Measurements from ENCODE around the gene MBOAT1.

The MBOAT1 gene

GRCh38 chr6:20085817-20086216 lies 126.5 kb downstream of the MBOAT1 start:
- Mint-ChIP-seq H3K27me3 (peaks cover 2% of the 10 kb centered on the region), H3K4me3 (no peak overlapping the region), H3K36me3 (no peaks in the 10 kb centered on the region), H3K27ac (no peak overlapping the region), H3K9me3 (peaks cover 6% of the 10 kb centered on the region), H3K4me1 (no peaks in the 10 kb centered on the region)
- DNase-seq (ENCODE audit: low spot score in 2 of 2) (no peak), ATAC-seq (ENCODE audit: low read depth) (no peak)

- Mint-ChIP-seq H3K4me1 (no peaks in the 10 kb centered on the region), H3K27me3 (peaks cover 2% of the 10 kb centered on the region), H3K36me3 (no peaks in the 10 kb centered on the region), H3K27ac (no peak overlapping the region), H3K9me3 (peaks cover 9% of the 10 kb centered on the region), H3K4me3 (no peak overlapping the region)
- ATAC-seq (ENCODE audit: low read depth) (no peak), DNase-seq (ENCODE audit: low spot score in 2 of 2) (no peak)
These were observed 127.9 kb downstream of the MBOAT1 start for GRCh38 chr6:20084411-20084810.

- H3K9me3 Mint-ChIP-seq, result peaks cover 12% of the 10 kb centered on the region
- no peak for ATAC-seq (ENCODE audit: low read depth)
- H3K27ac Mint-ChIP-seq, result no peak overlapping the region
- no peaks in the 10 kb centered on the region for H3K36me3 Mint-ChIP-seq
- no peaks in the 10 kb centered on the region for H3K27me3 Mint-ChIP-seq
- no peak overlapping the region for H3K4me3 Mint-ChIP-seq
- no peaks in the 10 kb centered on the region for H3K4me1 Mint-ChIP-seq
- no peak for DNase-seq (ENCODE audit: low spot score in 2 of 2)
These were observed 140.3 kb downstream of the MBOAT1 start for GRCh38 chr6:20071998-20072397.

- no peak for DNase-seq (ENCODE audit: low spot score in 2 of 2)
- Mint-ChIP-seq H3K4me3 (no peak overlapping the region), H3K4me1 (no peaks in the 10 kb centered on the region), H3K36me3 (no peaks in the 10 kb centered on the region), H3K27ac (no peak overlapping the region), H3K27me3 (no peaks in the 10 kb centered on the region), H3K9me3 (peaks cover 5% of the 10 kb centered on the region)
- no peak for ATAC-seq (ENCODE audit: low read depth)
These were observed 142.2 kb downstream of the MBOAT1 start for GRCh38 chr6:20070047-20070446.

GRCh38 chr6:20069021-20069522 lies 143.2 kb downstream of the MBOAT1 start:
- Mint-ChIP-seq H3K27me3 (no peaks in the 10 kb centered on the region), H3K4me3 (no peak overlapping the region), H3K9me3 (peaks cover 5% of the 10 kb centered on the region), H3K27ac (no peak overlapping the region), H3K4me1 (no peaks in the 10 kb centered on the region), H3K36me3 (no peaks in the 10 kb centered on the region)
- ATAC-seq (ENCODE audit: low read depth) (no peak), DNase-seq (ENCODE audit: low spot score in 2 of 2) (no peak)

GRCh38 chr6:20068421-20068988 lies 143.8 kb downstream of the MBOAT1 start:
- Mint-ChIP-seq H3K4me3 (no peak overlapping the region), H3K9me3 (peaks cover 5% of the 10 kb centered on the region), H3K27me3 (no peaks in the 10 kb centered on the region), H3K27ac (no peak overlapping the region), H3K4me1 (no peaks in the 10 kb centered on the region), H3K36me3 (no peaks in the 10 kb centered on the region)
- no peak for DNase-seq (ENCODE audit: low spot score in 2 of 2)
- ATAC-seq (ENCODE audit: low read depth), result no peak

- DNase-seq (ENCODE audit: low spot score in 2 of 2) (no peak), ATAC-seq (ENCODE audit: low read depth) (no peak)
- Mint-ChIP-seq H3K36me3 (no peaks in the 10 kb centered on the region), H3K9me3 (peaks cover 2% of the 10 kb centered on the region), H3K27me3 (no peaks in the 10 kb centered on the region), H3K4me1 (no peaks in the 10 kb centered on the region), H3K4me3 (no peak overlapping the region), H3K27ac (no peak overlapping the region)
These were observed 150.3 kb downstream of the MBOAT1 start for GRCh38 chr6:20061952-20062351.

- no peaks in the 10 kb centered on the region for H3K4me1 Mint-ChIP-seq
- H3K27ac Mint-ChIP-seq, result no peak overlapping the region
- H3K4me3 Mint-ChIP-seq, result no peak overlapping the region
- no peaks in the 10 kb centered on the region for H3K27me3 Mint-ChIP-seq
- peaks cover 2% of the 10 kb centered on the region for H3K9me3 Mint-ChIP-seq
- DNase-seq (ENCODE audit: low spot score in 2 of 2) (no peak), ATAC-seq (ENCODE audit: low read depth) (no peak)
- H3K36me3 Mint-ChIP-seq, result no peaks in the 10 kb centered on the region
These were observed 152.0 kb downstream of the MBOAT1 start for GRCh38 chr6:20060252-20060651.

- peaks cover 2% of the 10 kb centered on the region for H3K9me3 Mint-ChIP-seq
- H3K27ac Mint-ChIP-seq, result no peak overlapping the region
- no peak for ATAC-seq (ENCODE audit: low read depth)
- no peaks in the 10 kb centered on the region for H3K4me1 Mint-ChIP-seq
- H3K36me3 Mint-ChIP-seq, result no peaks in the 10 kb centered on the region
- peaks cover 3% of the 10 kb centered on the region for H3K27me3 Mint-ChIP-seq
- no peak overlapping the region for H3K4me3 Mint-ChIP-seq
- DNase-seq (ENCODE audit: low spot score in 2 of 2), result no peak
These were observed 153.4 kb downstream of the MBOAT1 start for GRCh38 chr6:20058912-20059311.

GRCh38 chr6:20058121-20058905 lies 154.0 kb downstream of the MBOAT1 start:
- H3K27ac Mint-ChIP-seq, result no peak overlapping the region
- no peaks in the 10 kb centered on the region for H3K4me1 Mint-ChIP-seq
- DNase-seq (ENCODE audit: low spot score in 2 of 2), result no peak

GRCh38 chr6:20056350-20056992 lies 155.8 kb downstream of the MBOAT1 start:
- no peak for ATAC-seq (ENCODE audit: low read depth)
- Mint-ChIP-seq H3K27ac (no peak overlapping the region), H3K4me1 (no peaks in the 10 kb centered on the region), H3K4me3 (no peak overlapping the region), H3K36me3 (no peaks in the 10 kb centered on the region), H3K27me3 (peaks cover 3% of the 10 kb centered on the region), H3K9me3 (peaks cover 2% of the 10 kb centered on the region)
- no peak for DNase-seq (ENCODE audit: low spot score in 2 of 2)

More at GRCh38 chr6:20058121-20058905, 154.0 kb downstream of the MBOAT1 start:
- Mint-ChIP-seq H3K27me3 (peaks cover 3% of the 10 kb centered on the region), H3K9me3 (peaks cover 2% of the 10 kb centered on the region), H3K36me3 (no peaks in the 10 kb centered on the region), H3K4me3 (no peak overlapping the region)
- ATAC-seq (ENCODE audit: low read depth), result no peak

- H3K36me3 Mint-ChIP-seq, result no peaks in the 10 kb centered on the region
These were observed 156.4 kb downstream of the MBOAT1 start for GRCh38 chr6:20055916-20056315.

More at GRCh38 chr6:20055916-20056315, 156.4 kb downstream of the MBOAT1 start:
- DNase-seq (ENCODE audit: low spot score in 2 of 2) (no peak), ATAC-seq (ENCODE audit: low read depth) (no peak)
- H3K9me3 Mint-ChIP-seq, result peaks cover 2% of the 10 kb centered on the region
- peaks cover 3% of the 10 kb centered on the region for H3K27me3 Mint-ChIP-seq
- no peaks in the 10 kb centered on the region for H3K4me1 Mint-ChIP-seq
- H3K4me3 Mint-ChIP-seq, result no peak overlapping the region
- no peak overlapping the region for H3K27ac Mint-ChIP-seq
